Renal cortical epithelial cell (primary cell): Measurements from ENCODE around the gene RNGTT. TPM values are rescaled to one million over a fixed set of nuclear protein-coding genes. Genes with fewer than 3 reads are reported as not detected.
"Not testable (repeated sequence)": the region's sequence is repeated elsewhere in the genome, so short reads cannot be mapped to it uniquely, and the experiment has no call there.

ENCODE experiments used
- DNase-seq: peaks from one replicate; pipeline ENCODE4 v3.0.0-alpha.2; 2011; ENCODE audit warnings: low read depth
- total RNA-seq: library from RNA; depleted of rRNA; stranded (reverse); fragments of >200 nt; gene quantifications from 2 replicates; pipeline ENCODE4 v1.2.3, GENCODE V29; 2014

Gene RNGTT
- total RNA-seq, 1 donor from 2014 or later = 27.1 TPM

GRCh38 chr6:88970301-88970700 is 6.9 kb upstream of the RNGTT start:
- no peak for DNase-seq

- DNase-seq = not testable (repeated sequence)
Observed at GRCh38 chr6:88969255-88969654, 5.8 kb upstream of the RNGTT start.

- DNase-seq = no peak
Observed at GRCh38 chr6:88967891-88968290, 4.5 kb upstream of the RNGTT start.

- no peak for DNase-seq
Observed at GRCh38 chr6:88965691-88966090, 2.3 kb upstream of the RNGTT start.

GRCh38 chr6:88964509-88964908 is 1.1 kb upstream of the RNGTT start:
- no peak for DNase-seq

- no peak for DNase-seq
Observed at GRCh38 chr6:88958842-88959241, 4.6 kb downstream of the RNGTT start.

GRCh38 chr6:88953550-88954386 is 9.7 kb downstream of the RNGTT start:
- DNase-seq = no peak

- no peak for DNase-seq
Observed at GRCh38 chr6:88952065-88952704, 11.2 kb downstream of the RNGTT start.

- DNase-seq = no peak
Observed at GRCh38 chr6:88945415-88946008, 17.9 kb downstream of the RNGTT start.

- no peak for DNase-seq
Observed at GRCh38 chr6:88933521-88933920, 29.9 kb downstream of the RNGTT start.

GRCh38 chr6:88932019-88932418 is 31.4 kb downstream of the RNGTT start:
- DNase-seq = not testable (repeated sequence)

- DNase-seq = peak; percentile 41
Observed at GRCh38 chr6:88922775-88923548, 40.5 kb downstream of the RNGTT start.

- no peak for DNase-seq
Observed at GRCh38 chr6:88921734-88922133, 41.7 kb downstream of the RNGTT start.

- no peak for DNase-seq
Observed at GRCh38 chr6:88920774-88921733, 42.4 kb downstream of the RNGTT start.

- DNase-seq = no peak
Observed at GRCh38 chr6:88920088-88920487, 43.3 kb downstream of the RNGTT start.

GRCh38 chr6:88919032-88919431 is 44.4 kb downstream of the RNGTT start:
- DNase-seq = no peak

- DNase-seq = no peak
Observed at GRCh38 chr6:88916615-88917208, 46.7 kb downstream of the RNGTT start.

- DNase-seq = no peak
Observed at GRCh38 chr6:88914895-88915598, 48.4 kb downstream of the RNGTT start.

- DNase-seq = no peak
Observed at GRCh38 chr6:88914180-88914579, 49.2 kb downstream of the RNGTT start.

GRCh38 chr6:88913471-88913870 is 49.9 kb downstream of the RNGTT start:
- DNase-seq = no peak
